ENCODE results near the gene HBS1L.

The HBS1L gene

GRCh38 chr6:134948691-134949090 is 105.9 kb downstream of the HBS1L start:
- no peak for TF ChIP-seq GATA3 (IDR thresholded peaks at IDR 0.05; ENCODE audit: low read depth, low read length)
- TF ChIP-seq GATA2 (IDR thresholded peaks at IDR 0.05; ENCODE audit: low read depth, low read length) = no peak

- TF ChIP-seq GATA3 (IDR thresholded peaks at IDR 0.05; ENCODE audit: low read depth, low read length) (no peak), GATA2 (IDR thresholded peaks at IDR 0.05; ENCODE audit: low read depth, low read length) (no peak)
These were observed 106.5 kb downstream of the HBS1L start for GRCh38 chr6:134948142-134948541.

- TF ChIP-seq GATA2 (IDR thresholded peaks at IDR 0.05; ENCODE audit: low read depth, low read length) = no peak
- TF ChIP-seq GATA3 (IDR thresholded peaks at IDR 0.05; ENCODE audit: low read depth, low read length) = no peak
These were observed 109.6 kb downstream of the HBS1L start for GRCh38 chr6:134945045-134945444.

- TF ChIP-seq GATA3 (IDR thresholded peaks at IDR 0.05; ENCODE audit: low read depth, low read length) (no peak), GATA2 (IDR thresholded peaks at IDR 0.05; ENCODE audit: low read depth, low read length) (no peak)
These were observed 111.0 kb downstream of the HBS1L start for GRCh38 chr6:134943522-134944111.

GRCh38 chr6:134938896-134939295 is 115.7 kb downstream of the HBS1L start:
- TF ChIP-seq GATA2 (IDR thresholded peaks at IDR 0.05; ENCODE audit: low read depth, low read length) = no peak

GRCh38 chr6:134937426-134937825 is 117.2 kb downstream of the HBS1L start:
- TF ChIP-seq GATA3 (IDR thresholded peaks at IDR 0.05; ENCODE audit: low read depth, low read length) = no peak
- TF ChIP-seq GATA2 (IDR thresholded peaks at IDR 0.05; ENCODE audit: low read depth, low read length) = no peak

- no peak for TF ChIP-seq GATA3 (IDR thresholded peaks at IDR 0.05; ENCODE audit: low read depth, low read length)
- no peak for TF ChIP-seq GATA2 (IDR thresholded peaks at IDR 0.05; ENCODE audit: low read depth, low read length)
These were observed 117.7 kb downstream of the HBS1L start for GRCh38 chr6:134936931-134937330.

GRCh38 chr6:134936476-134936875 is 118.1 kb downstream of the HBS1L start:
- TF ChIP-seq GATA3 (IDR thresholded peaks at IDR 0.05; ENCODE audit: low read depth, low read length) (no peak), GATA2 (IDR thresholded peaks at IDR 0.05; ENCODE audit: low read depth, low read length) (peak; percentile 20; the same call in 1 of the 2 replicates)

- no peak for TF ChIP-seq GATA2 (IDR thresholded peaks at IDR 0.05; ENCODE audit: low read depth, low read length)
- TF ChIP-seq GATA3 (IDR thresholded peaks at IDR 0.05; ENCODE audit: low read depth, low read length) = no peak
These were observed 119.7 kb downstream of the HBS1L start for GRCh38 chr6:134934793-134935485.

- TF ChIP-seq GATA2 (IDR thresholded peaks at IDR 0.05; ENCODE audit: low read depth, low read length) = no peak
- TF ChIP-seq GATA3 (IDR thresholded peaks at IDR 0.05; ENCODE audit: low read depth, low read length) = no peak
These were observed 121.8 kb downstream of the HBS1L start for GRCh38 chr6:134932535-134933470.

- TF ChIP-seq GATA2 (IDR thresholded peaks at IDR 0.05; ENCODE audit: low read depth, low read length) (no peak), GATA3 (IDR thresholded peaks at IDR 0.05; ENCODE audit: low read depth, low read length) (no peak)
These were observed 122.5 kb downstream of the HBS1L start for GRCh38 chr6:134932098-134932497.

GRCh38 chr6:134930463-134930862 is 124.2 kb downstream of the HBS1L start:
- no peak for TF ChIP-seq GATA2 (IDR thresholded peaks at IDR 0.05; ENCODE audit: low read depth, low read length)

GRCh38 chr6:134928151-134928900 is 126.3 kb downstream of the HBS1L start:
- no peak for TF ChIP-seq GATA3 (IDR thresholded peaks at IDR 0.05; ENCODE audit: low read depth, low read length)
- no peak for TF ChIP-seq GATA2 (IDR thresholded peaks at IDR 0.05; ENCODE audit: low read depth, low read length)

GRCh38 chr6:134925800-134926199 is 128.8 kb downstream of the HBS1L start:
- TF ChIP-seq GATA3 (IDR thresholded peaks at IDR 0.05; ENCODE audit: low read depth, low read length) = no peak
- TF ChIP-seq GATA2 (IDR thresholded peaks at IDR 0.05; ENCODE audit: low read depth, low read length) = no peak
